Measurements from ENCODE around the gene NUTF2.
"Not testable (repeated sequence)": the region's sequence is repeated elsewhere in the genome, so short reads cannot be mapped to it uniquely, and the experiment has no call there.

Gene NUTF2

GRCh38 chr16:67888331-67888730, 41.6 kb downstream of the NUTF2 start:
- DNase-seq: no peak

GRCh38 chr16:67892375-67892774, 45.6 kb downstream of the NUTF2 start:
- no peak for DNase-seq

GRCh38 chr16:67892899-67893742, 46.4 kb downstream of the NUTF2 start, which contains the start of gene PSKH1:
PSKH1 (plus strand) TSS chr16:67893254; CDS start chr16:67908750, 15,496 bp downstream.
- peak; percentile 97 for DNase-seq

GRCh38 chr16:67893743-67894399, 47.1 kb downstream of the NUTF2 start:
- peak; percentile 12 for DNase-seq

- no peak for DNase-seq
These were observed 50.5 kb downstream of the NUTF2 start for GRCh38 chr16:67897231-67897630.

- DNase-seq: no peak
These were observed 55.0 kb downstream of the NUTF2 start for GRCh38 chr16:67901734-67902133.

- no peak for DNase-seq
These were observed 56.1 kb downstream of the NUTF2 start for GRCh38 chr16:67902831-67903230.

- DNase-seq: no peak
These were observed 60.9 kb downstream of the NUTF2 start for GRCh38 chr16:67907397-67908180.

- DNase-seq: no peak
These were observed 62.5 kb downstream of the NUTF2 start for GRCh38 chr16:67909056-67909742.

- peak; percentile 45 for DNase-seq
These were observed 63.4 kb downstream of the NUTF2 start for GRCh38 chr16:67910158-67910557.

- no peak for DNase-seq
These were observed 68.2 kb downstream of the NUTF2 start for GRCh38 chr16:67914758-67915495.

GRCh38 chr16:67915496-67915769, 68.7 kb downstream of the NUTF2 start:
- DNase-seq: not testable (repeated sequence)

- DNase-seq: no peak
These were observed 69.3 kb downstream of the NUTF2 start for GRCh38 chr16:67915831-67916723.

GRCh38 chr16:67917140-67917851, 70.6 kb downstream of the NUTF2 start:
- no peak for DNase-seq

- DNase-seq: peak; percentile 72
These were observed 71.1 kb downstream of the NUTF2 start for GRCh38 chr16:67917852-67918236.

- no peak for DNase-seq
These were observed 73.0 kb downstream of the NUTF2 start for GRCh38 chr16:67919622-67920221.
